K562 (cell line): Measurements from ENCODE around the gene ZNF768. TPM values are rescaled to one million over a fixed set of nuclear protein-coding genes. Genes with fewer than 3 reads are reported as not detected.
A peak's percentile ranks its signal among the peaks of the same experiment; 100 is the strongest.

Experiments
- CHD2 ChIP-seq: IDR thresholded peaks from 2 replicates; pipeline ENCODE4 v1.6.1; 2011; ENCODE audit warnings: low read depth, low read length
- E2F3 ChIP-seq: fragments of 250-450 bp; sonication (Bioruptor Pico); IDR thresholded peaks from 2 replicates; pipeline ENCODE4 v1.4.0; 2020; ENCODE audit warnings: mild to moderate bottlenecking
- FOXK1 ChIP-seq: sonication (generic); formaldehyde crosslinking; IDR thresholded peaks from 2 replicates; pipeline ENCODE4 v1.8.0; 2022; ENCODE audit warnings: missing genetic modification reagents, mild to moderate bottlenecking, borderline replicate concordance
- HDAC2 ChIP-seq: fragments of 450-650 bp; IDR thresholded peaks from 2 replicates; pipeline ENCODE4 v1.6.1; 2016; ENCODE audit warnings: mild to moderate bottlenecking
- HIVEP1 ChIP-seq: fragments of 250-450 bp; sonication (Bioruptor Pico); IDR thresholded peaks from 2 replicates; pipeline ENCODE4 v1.4.0; 2020; ENCODE audit warnings: mild to moderate bottlenecking
- MBD1 ChIP-seq: fragments of 250-450 bp; sonication (Bioruptor Pico); IDR thresholded peaks from 2 replicates; pipeline ENCODE4 v1.8.0; 2022; ENCODE audit warnings: inconsistent platforms
- MCM2 ChIP-seq: fragments of 450-650 bp; IDR thresholded peaks from 2 replicates; pipeline ENCODE4 v1.6.1; 2017; ENCODE audit warnings: low read depth, mild to moderate bottlenecking
- NONO ChIP-seq, 2 experiments: fragments of 200-400 bp in 1 of 2; fragments of 450-650 bp in 1 of 2; formaldehyde crosslinking in 1 of 2; IDR thresholded peaks; 2 replicates each; pipeline ENCODE4 v1.6.1; 2017; ENCODE audit warnings: low read depth in 2 of 2, mild to moderate bottlenecking in 2 of 2, moderate library complexity in 2 of 2, low read length in 1 of 2
- POLR2H ChIP-seq: IDR thresholded peaks from 2 replicates; pipeline ENCODE4 v1.6.1; 2016; ENCODE audit warnings: missing genetic modification characterization, low read depth, mild to moderate bottlenecking, control low read depth, missing compliant biosample characterization, moderate library complexity
- SAFB2 ChIP-seq: fragments of 200-400 bp; formaldehyde crosslinking; IDR thresholded peaks from 2 replicates; pipeline ENCODE4 v1.6.1; 2018; ENCODE audit warnings: borderline replicate concordance, low read length, low read depth, moderate library complexity; ENCODE audit not compliant: severe bottlenecking
- SAP30 ChIP-seq: fragments of 200-600 bp; sonication (generic); IDR thresholded peaks from 2 replicates; pipeline ENCODE4 v1.6.1; 2012; ENCODE audit warnings: borderline replicate concordance, low read depth, mild to moderate bottlenecking, moderate library complexity, low read length, control low read depth, inconsistent platforms; ENCODE audit not compliant: insufficient read depth, poor library complexity, severe bottlenecking
- TFAP4 ChIP-seq: sonication (generic); formaldehyde crosslinking; IDR thresholded peaks from 2 replicates; pipeline ENCODE4 v1.8.0; 2022; ENCODE audit warnings: missing genetic modification reagents, mild to moderate bottlenecking, moderate library complexity, borderline replicate concordance
- U2AF1 ChIP-seq: fragments of 200-400 bp; formaldehyde crosslinking; optimal IDR thresholded peaks from 2 replicates; pipeline ENCODE3; 2017; ENCODE audit warnings: mild to moderate bottlenecking, low read depth, low read length, moderate library complexity
- ZKSCAN3 ChIP-seq: fragments of 250-450 bp; sonication (Bioruptor Pico); IDR thresholded peaks from 2 replicates; pipeline ENCODE4 v1.4.0; 2020
- ZNF217 ChIP-seq: sonication (generic); formaldehyde crosslinking; IDR thresholded peaks from 2 replicates; pipeline ENCODE4 v1.8.0; 2022; ENCODE audit warnings: mild to moderate bottlenecking, missing genetic modification reagents
- ZNF696 ChIP-seq: fragments of 250-450 bp; sonication (Bioruptor Pico); conservative IDR thresholded peaks from 2 replicates; pipeline ENCODE4 v1.4.0; 2020; ENCODE audit warnings: mild to moderate bottlenecking, moderate library complexity
- polyA plus RNA-seq, 8 experiments: library from polyadenylated mRNA; depleted of rRNA in 4 of 8; stranded (reverse) in 5 of 8; unstranded in 3 of 8; fragments of >200 nt; fragmentation: Nextera tagmentation in 2 of 8; fragmentation: Illumina TruSeq in 1 of 8; extraction: Ambion mirVana in 2 of 8; extraction: Trizol in 1 of 8; gene quantifications; 2 replicates each; pipeline versions ENCODE4 v1.2.1 to v1.2.3, GENCODE V29; 2011 to 2014; ENCODE audit warnings: inconsistent platforms in 1 of 8, missing spikeins in 1 of 8
- total RNA-seq, 7 experiments: library from RNA; depleted of rRNA in 6 of 7; stranded (reverse); fragments of >200 nt in 6 of 7; fragmentation: Illumina TruSeq in 2 of 7; extraction: Trizol in 2 of 7; gene quantifications; 2 replicates each; pipeline versions ENCODE4 v1.2.1 to v1.2.3, GENCODE V29; 2011 to 2021; ENCODE audit warnings: low replicate concordance in 1 of 7
- TF ChIP-seq, protein P1 (sequence below): sonication (generic); formaldehyde crosslinking; IDR thresholded peaks from 2 replicates; pipeline ENCODE4 v1.8.0; 2022; ENCODE audit warnings: mild to moderate bottlenecking, low read depth, missing genetic modification reagents
- TF ChIP-seq, protein P2 (sequence below): fragments of 250-450 bp; sonication (Bioruptor Pico); IDR thresholded peaks from 2 replicates; pipeline ENCODE4 v1.4.0; 2020

ZNF768 gene
- total and polyA plus RNA-seq, 9 of the 15 experiments (the other 6 are each of a cell fraction or from before 2014, with no cell fraction given), result 0.13 to 50.7 (median 26.9) TPM

DNA sequence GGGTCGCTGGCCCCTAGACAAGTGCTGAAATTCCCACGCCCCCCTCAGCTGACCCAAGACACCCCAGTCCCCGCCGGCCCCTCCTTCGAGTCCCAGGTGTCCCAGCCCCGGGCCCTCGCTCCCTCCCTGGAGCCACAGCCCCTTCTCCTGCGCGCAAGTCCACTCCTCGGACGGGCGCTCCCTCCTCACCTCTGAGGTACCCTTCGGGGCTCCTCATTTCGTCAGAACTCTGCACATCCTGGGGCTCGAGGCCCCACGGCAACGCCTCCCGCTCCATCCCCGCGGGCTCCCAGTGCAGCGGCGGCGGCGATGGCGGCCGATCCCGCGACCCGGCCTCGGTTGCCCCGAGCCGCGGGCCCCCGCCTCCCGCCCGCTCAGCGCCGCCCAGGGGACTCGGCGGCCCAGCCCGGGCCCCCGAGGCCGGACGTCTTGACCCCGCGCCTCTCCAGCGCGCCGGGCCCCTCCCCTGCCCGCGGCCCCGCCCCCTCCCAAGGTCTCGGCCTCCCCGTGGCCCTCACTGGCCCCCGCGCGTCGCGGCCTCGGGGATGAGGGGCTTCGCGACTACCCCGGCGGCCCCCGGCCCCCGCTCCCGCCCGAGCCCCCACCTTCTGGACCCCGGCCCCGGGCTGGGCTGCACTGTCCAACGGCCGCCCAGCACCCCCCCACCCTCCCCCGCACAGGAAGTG lies at the start of gene ZNF768 (continued):
- TF ChIP-seq MBD1 (CRISPR knock-in tag), result no peak
- no peak for TF ChIP-seq ZNF217 (CRISPR knock-in tag)
- peak; percentile 33; the same call in 1 of the 2 replicates for TF ChIP-seq HDAC2
- TF ChIP-seq HIVEP1 (CRISPR knock-in tag), result no peak
- no peak for TF ChIP-seq MCM2
- no peak for TF ChIP-seq E2F3 (CRISPR knock-in tag)
- TF ChIP-seq FOXK1 (CRISPR knock-in tag), result no peak
- peak in 1 of 2 experiments; percentile 91; a peak in 2 of 4 replicates for TF ChIP-seq NONO (IDR thresholded peaks at IDR 0.05; ENCODE audit: low read depth in 2 of 2, low read length in 1 of 2)
- TF ChIP-seq, protein P1, sequence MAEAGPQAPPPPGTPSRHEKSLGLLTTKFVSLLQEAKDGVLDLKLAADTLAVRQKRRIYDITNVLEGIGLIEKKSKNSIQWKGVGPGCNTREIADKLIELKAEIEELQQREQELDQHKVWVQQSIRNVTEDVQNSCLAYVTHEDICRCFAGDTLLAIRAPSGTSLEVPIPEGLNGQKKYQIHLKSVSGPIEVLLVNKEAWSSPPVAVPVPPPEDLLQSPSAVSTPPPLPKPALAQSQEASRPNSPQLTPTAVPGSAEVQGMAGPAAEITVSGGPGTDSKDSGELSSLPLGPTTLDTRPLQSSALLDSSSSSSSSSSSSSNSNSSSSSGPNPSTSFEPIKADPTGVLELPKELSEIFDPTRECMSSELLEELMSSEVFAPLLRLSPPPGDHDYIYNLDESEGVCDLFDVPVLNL, result no peak
- no peak for TF ChIP-seq U2AF1
- no peak for TF ChIP-seq POLR2H (tag)
- no peak for TF ChIP-seq CHD2
- TF ChIP-seq TFAP4, result peak; percentile 86
- TF ChIP-seq SAFB2, result no peak
- TF ChIP-seq, protein P2, sequence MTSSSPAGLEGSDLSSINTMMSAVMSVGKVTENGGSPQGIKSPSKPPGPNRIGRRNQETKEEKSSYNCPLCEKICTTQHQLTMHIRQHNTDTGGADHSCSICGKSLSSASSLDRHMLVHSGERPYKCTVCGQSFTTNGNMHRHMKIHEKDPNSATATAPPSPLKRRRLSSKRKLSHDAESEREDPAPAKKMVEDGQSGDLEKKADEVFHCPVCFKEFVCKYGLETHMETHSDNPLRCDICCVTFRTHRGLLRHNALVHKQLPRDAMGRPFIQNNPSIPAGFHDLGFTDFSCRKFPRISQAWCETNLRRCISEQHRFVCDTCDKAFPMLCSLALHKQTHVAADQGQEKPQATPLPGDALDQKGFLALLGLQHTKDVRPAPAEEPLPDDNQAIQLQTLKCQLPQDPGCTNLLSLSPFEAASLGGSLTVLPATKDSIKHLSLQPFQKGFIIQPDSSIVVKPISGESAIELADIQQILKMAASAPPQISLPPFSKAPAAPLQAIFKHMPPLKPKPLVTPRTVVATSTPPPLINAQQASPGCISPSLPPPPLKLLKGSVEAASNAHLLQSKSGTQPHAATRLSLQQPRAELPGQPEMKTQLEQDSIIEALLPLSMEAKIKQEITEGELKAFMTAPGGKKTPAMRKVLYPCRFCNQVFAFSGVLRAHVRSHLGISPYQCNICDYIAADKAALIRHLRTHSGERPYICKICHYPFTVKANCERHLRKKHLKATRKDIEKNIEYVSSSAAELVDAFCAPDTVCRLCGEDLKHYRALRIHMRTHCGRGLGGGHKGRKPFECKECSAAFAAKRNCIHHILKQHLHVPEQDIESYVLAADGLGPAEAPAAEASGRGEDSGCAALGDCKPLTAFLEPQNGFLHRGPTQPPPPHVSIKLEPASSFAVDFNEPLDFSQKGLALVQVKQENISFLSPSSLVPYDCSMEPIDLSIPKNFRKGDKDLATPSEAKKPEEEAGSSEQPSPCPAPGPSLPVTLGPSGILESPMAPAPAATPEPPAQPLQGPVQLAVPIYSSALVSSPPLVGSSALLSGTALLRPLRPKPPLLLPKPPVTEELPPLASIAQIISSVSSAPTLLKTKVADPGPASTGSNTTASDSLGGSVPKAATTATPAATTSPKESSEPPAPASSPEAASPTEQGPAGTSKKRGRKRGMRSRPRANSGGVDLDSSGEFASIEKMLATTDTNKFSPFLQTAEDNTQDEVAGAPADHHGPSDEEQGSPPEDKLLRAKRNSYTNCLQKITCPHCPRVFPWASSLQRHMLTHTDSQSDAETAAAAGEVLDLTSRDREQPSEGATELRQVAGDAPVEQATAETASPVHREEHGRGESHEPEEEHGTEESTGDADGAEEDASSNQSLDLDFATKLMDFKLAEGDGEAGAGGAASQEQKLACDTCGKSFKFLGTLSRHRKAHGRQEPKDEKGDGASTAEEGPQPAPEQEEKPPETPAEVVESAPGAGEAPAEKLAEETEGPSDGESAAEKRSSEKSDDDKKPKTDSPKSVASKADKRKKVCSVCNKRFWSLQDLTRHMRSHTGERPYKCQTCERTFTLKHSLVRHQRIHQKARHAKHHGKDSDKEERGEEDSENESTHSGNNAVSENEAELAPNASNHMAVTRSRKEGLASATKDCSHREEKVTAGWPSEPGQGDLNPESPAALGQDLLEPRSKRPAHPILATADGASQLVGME (CRISPR knock-in tag), result no peak
- peak; percentile 53 for TF ChIP-seq SAP30
- TF ChIP-seq ZNF696 (CRISPR knock-in tag), result no peak
- TF ChIP-seq ZKSCAN3 (CRISPR knock-in tag), result no peak
